ENCODE measurements around the gene PLEKHG2. TPM values are rescaled to one million over a fixed set of nuclear protein-coding genes. Genes with fewer than 3 reads are reported as not detected.

PLEKHG2 gene
- total and polyA plus RNA-seq, 9 of the 15 experiments (the other 6 are each of a cell fraction or from before 2014, with no cell fraction given), result 0.98 to 45.7 (median 9.8) TPM

- TF ChIP-seq ZNF217 (CRISPR knock-in tag; IDR thresholded peaks at IDR 0.05), result no peak
- TF ChIP-seq ZNF77 (CRISPR knock-in tag; IDR thresholded peaks at IDR 0.05), result no peak
- no peak; the same call in 1 of the 2 replicates for TF ChIP-seq PHF21A (IDR thresholded peaks at IDR 0.05; ENCODE audit: borderline replicate concordance, low read depth)
- TF ChIP-seq MEF2A (IDR thresholded peaks at IDR 0.05; ENCODE audit: control insufficient read depth, low read depth, low read length), result peak; percentile 91
- peak; percentile 85 for TF ChIP-seq POLR2G (IDR thresholded peaks at IDR 0.05; ENCODE audit: low read depth, low read length)
- no peak for TF ChIP-seq ZNF764 (CRISPR knock-in tag; IDR thresholded peaks at IDR 0.05; ENCODE audit: low read depth)
- no peak for TF ChIP-seq KLF10 (CRISPR knock-in tag; IDR thresholded peaks at IDR 0.05)
- TF ChIP-seq, protein P1, sequence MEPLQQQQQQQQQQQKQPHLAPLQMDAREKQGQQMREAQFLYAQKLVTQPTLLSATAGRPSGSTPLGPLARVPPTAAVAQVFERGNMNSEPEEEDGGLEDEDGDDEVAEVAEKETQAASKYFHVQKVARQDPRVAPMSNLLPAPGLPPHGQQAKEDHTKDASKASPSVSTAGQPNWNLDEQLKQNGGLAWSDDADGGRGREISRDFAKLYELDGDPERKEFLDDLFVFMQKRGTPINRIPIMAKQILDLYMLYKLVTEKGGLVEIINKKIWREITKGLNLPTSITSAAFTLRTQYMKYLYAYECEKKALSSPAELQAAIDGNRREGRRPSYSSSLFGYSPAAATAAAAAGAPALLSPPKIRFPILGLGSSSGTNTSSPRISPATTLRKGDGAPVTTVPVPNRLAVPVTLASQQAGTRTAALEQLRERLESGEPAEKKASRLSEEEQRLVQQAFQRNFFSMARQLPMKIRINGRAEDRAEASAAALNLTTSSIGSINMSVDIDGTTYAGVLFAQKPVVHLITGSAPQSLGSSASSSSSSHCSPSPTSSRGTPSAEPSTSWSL (CRISPR knock-in tag; IDR thresholded peaks at IDR 0.05; ENCODE audit: borderline replicate concordance), result no peak
- TF ChIP-seq FOXK1 (CRISPR knock-in tag; IDR thresholded peaks at IDR 0.05; ENCODE audit: borderline replicate concordance), result peak; percentile 83; the same call in 1 of the 2 replicates
- TF ChIP-seq XRCC5 (IDR thresholded peaks at IDR 0.05; ENCODE audit: low read depth, low read length), result no peak
- TF ChIP-seq SNIP1 (IDR thresholded peaks at IDR 0.05; ENCODE audit: low read depth), result no peak
- peak; percentile 52 for TF ChIP-seq NFE2 (IDR thresholded peaks at IDR 0.05; ENCODE audit: low read depth)
- no peak for TF ChIP-seq RFX1 (IDR thresholded peaks at IDR 0.05)
- TF ChIP-seq HSF4 (CRISPR knock-in tag; IDR thresholded peaks at IDR 0.05; ENCODE audit: borderline replicate concordance), result no peak
- TF ChIP-seq, protein P2, sequence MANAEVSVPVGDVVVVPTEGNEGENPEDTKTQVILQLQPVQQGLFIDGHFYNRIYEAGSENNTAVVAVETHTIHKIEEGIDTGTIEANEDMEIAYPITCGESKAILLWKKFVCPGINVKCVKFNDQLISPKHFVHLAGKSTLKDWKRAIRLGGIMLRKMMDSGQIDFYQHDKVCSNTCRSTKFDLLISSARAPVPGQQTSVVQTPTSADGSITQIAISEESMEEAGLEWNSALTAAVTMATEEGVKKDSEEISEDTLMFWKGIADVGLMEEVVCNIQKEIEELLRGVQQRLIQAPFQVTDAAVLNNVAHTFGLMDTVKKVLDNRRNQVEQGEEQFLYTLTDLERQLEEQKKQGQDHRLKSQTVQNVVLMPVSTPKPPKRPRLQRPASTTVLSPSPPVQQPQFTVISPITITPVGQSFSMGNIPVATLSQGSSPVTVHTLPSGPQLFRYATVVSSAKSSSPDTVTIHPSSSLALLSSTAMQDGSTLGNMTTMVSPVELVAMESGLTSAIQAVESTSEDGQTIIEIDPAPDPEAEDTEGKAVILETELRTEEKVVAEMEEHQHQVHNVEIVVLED (CRISPR knock-in tag; IDR thresholded peaks at IDR 0.05), result peak; percentile 49; the same call in 1 of the 2 replicates
- peak; percentile 27 for TF ChIP-seq MEIS2 (IDR thresholded peaks at IDR 0.05; ENCODE audit: partially characterized antibody)
- TF ChIP-seq BDP1 (IDR thresholded peaks at IDR 0.05; ENCODE audit: insufficient read depth, insufficient read length), result no peak
- TF ChIP-seq, protein P3, sequence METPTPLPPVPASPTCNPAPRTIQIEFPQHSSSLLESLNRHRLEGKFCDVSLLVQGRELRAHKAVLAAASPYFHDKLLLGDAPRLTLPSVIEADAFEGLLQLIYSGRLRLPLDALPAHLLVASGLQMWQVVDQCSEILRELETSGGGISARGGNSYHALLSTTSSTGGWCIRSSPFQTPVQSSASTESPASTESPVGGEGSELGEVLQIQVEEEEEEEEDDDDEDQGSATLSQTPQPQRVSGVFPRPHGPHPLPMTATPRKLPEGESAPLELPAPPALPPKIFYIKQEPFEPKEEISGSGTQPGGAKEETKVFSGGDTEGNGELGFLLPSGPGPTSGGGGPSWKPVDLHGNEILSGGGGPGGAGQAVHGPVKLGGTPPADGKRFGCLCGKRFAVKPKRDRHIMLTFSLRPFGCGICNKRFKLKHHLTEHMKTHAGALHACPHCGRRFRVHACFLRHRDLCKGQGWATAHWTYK (CRISPR knock-in tag; IDR thresholded peaks at IDR 0.05), result peak; percentile 84; the same call in 1 of the 2 replicates
- no peak for TF ChIP-seq RBM39 (optimal IDR thresholded peaks at IDR 0.05; ENCODE audit: low read depth, low read length)
- TF ChIP-seq, protein P4, sequence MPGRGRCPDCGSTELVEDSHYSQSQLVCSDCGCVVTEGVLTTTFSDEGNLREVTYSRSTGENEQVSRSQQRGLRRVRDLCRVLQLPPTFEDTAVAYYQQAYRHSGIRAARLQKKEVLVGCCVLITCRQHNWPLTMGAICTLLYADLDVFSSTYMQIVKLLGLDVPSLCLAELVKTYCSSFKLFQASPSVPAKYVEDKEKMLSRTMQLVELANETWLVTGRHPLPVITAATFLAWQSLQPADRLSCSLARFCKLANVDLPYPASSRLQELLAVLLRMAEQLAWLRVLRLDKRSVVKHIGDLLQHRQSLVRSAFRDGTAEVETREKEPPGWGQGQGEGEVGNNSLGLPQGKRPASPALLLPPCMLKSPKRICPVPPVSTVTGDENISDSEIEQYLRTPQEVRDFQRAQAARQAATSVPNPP (IDR thresholded peaks at IDR 0.05; ENCODE audit: borderline replicate concordance, insufficient read depth, insufficient read length), result no peak
Observed at GRCh38 chr19:39402346-39403300, 9.8 kb upstream of the PLEKHG2 start (continued).
